Measurements from ENCODE around the gene UBE2G1.

UBE2G1 gene

GRCh38 chr17:4241535-4241934 is 124.9 kb downstream of the UBE2G1 start:
- no peak for DNase-seq

GRCh38 chr17:4236456-4236855 is 130.0 kb downstream of the UBE2G1 start:
- DNase-seq, result peak in 1 of 2 experiments; percentile 4

GRCh38 chr17:4235372-4236279 is 130.8 kb downstream of the UBE2G1 start:
- no peak for DNase-seq

GRCh38 chr17:4234401-4234800 is 132.1 kb downstream of the UBE2G1 start:
- DNase-seq, result no peak

- DNase-seq, result no peak
Measured at GRCh38 chr17:4233668-4234258, 132.7 kb downstream of the UBE2G1 start.

- DNase-seq, result no peak
Measured at GRCh38 chr17:4232168-4232813, 134.2 kb downstream of the UBE2G1 start.

GRCh38 chr17:4229627-4230541 is 136.6 kb downstream of the UBE2G1 start:
- DNase-seq, result no peak

- DNase-seq, result no peak
Measured at GRCh38 chr17:4221899-4222659, 144.4 kb downstream of the UBE2G1 start.

GRCh38 chr17:4221163-4221562 is 145.3 kb downstream of the UBE2G1 start:
- no peak for DNase-seq

GRCh38 chr17:4220655-4221054 is 145.8 kb downstream of the UBE2G1 start:
- no peak for DNase-seq

All from SHP77 (cell line).